ENCODE measurements around the gene HAP1. TPM values are rescaled to one million over a fixed set of nuclear protein-coding genes. Genes with fewer than 3 reads are reported as not detected.

HAP1 gene
- total RNA-seq, 1 experiment from 2014 or later: 3.2 TPM

GRCh38 chr17:41722231-41722630 lies 12.2 kb downstream of the HAP1 start:
- CTCF ChIA-PET: no interaction called here
- Mint-ChIP-seq H3K4me1 (ENCODE audit: low read depth, unreplicated experiment) (no peaks in the 10 kb centered on the region), H3K36me3 (ENCODE audit: insufficient read depth, unreplicated experiment) (peaks cover 6% of the 10 kb centered on the region), H3K4me3 (ENCODE audit: unreplicated experiment) (no peak overlapping the region), H3K27ac (ENCODE audit: unreplicated experiment) (no peak overlapping the region), H3K27me3 (ENCODE audit: insufficient read depth, unreplicated experiment) (no peaks in the 10 kb centered on the region), H3K9me3 (ENCODE audit: unreplicated experiment) (no peaks in the 10 kb centered on the region)
- Histone ChIP-seq H3K36me3 (ENCODE audit: control insufficient read depth, insufficient read depth, low read length) (no peaks in the 10 kb centered on the region), H3K4me1 (no peaks in the 10 kb centered on the region), H3K4me3 (ENCODE audit: low read depth, low read length) (no peak overlapping the region), H3K27me3 (replicated peaks; ENCODE audit: control insufficient read depth, insufficient read depth, low read length) (no peaks in the 10 kb centered on the region), H3K9me3 (no peaks in the 10 kb centered on the region; the same call in 1 of the 2 replicates)
- DNase-seq: no peak
- TF ChIP-seq, protein P1, sequence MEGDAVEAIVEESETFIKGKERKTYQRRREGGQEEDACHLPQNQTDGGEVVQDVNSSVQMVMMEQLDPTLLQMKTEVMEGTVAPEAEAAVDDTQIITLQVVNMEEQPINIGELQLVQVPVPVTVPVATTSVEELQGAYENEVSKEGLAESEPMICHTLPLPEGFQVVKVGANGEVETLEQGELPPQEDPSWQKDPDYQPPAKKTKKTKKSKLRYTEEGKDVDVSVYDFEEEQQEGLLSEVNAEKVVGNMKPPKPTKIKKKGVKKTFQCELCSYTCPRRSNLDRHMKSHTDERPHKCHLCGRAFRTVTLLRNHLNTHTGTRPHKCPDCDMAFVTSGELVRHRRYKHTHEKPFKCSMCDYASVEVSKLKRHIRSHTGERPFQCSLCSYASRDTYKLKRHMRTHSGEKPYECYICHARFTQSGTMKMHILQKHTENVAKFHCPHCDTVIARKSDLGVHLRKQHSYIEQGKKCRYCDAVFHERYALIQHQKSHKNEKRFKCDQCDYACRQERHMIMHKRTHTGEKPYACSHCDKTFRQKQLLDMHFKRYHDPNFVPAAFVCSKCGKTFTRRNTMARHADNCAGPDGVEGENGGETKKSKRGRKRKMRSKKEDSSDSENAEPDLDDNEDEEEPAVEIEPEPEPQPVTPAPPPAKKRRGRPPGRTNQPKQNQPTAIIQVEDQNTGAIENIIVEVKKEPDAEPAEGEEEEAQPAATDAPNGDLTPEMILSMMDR (IDR thresholded peaks at IDR 0.05; ENCODE audit: insufficient read depth in 1 of 2, low read depth in 1 of 2, low read length in 1 of 2, severe bottlenecking in 1 of 2, unreplicated experiment in 1 of 2): no peak
- intact Hi-C loops (cut with micrococcal nuclease; ENCODE audit: unreplicated experiment): no loop called here
- BruUV-seq (replicated peaks): no TSS peak
- POLR2A ChIA-PET: no interaction called here

- Histone ChIP-seq H3K27me3 (replicated peaks; ENCODE audit: control insufficient read depth, insufficient read depth, low read length) (no peaks in the 10 kb centered on the region), H3K4me1 (peaks cover 3% of the 10 kb centered on the region; the same call in 1 of the 2 replicates), H3K9me3 (no peaks in the 10 kb centered on the region; the same call in 1 of the 2 replicates), H3K4me3 (ENCODE audit: low read depth, low read length) (no peak overlapping the region), H3K36me3 (ENCODE audit: control insufficient read depth, insufficient read depth, low read length) (no peaks in the 10 kb centered on the region)
- intact Hi-C loops (cut with micrococcal nuclease; ENCODE audit: unreplicated experiment): no loop called here
- H3K4me3 Mint-ChIP-seq (ENCODE audit: unreplicated experiment): no peak overlapping the region
- no peak for DNase-seq
- no peak overlapping the region for H3K27ac Mint-ChIP-seq (ENCODE audit: unreplicated experiment)
- TF ChIP-seq, protein P1 (IDR thresholded peaks at IDR 0.05; ENCODE audit: insufficient read depth in 1 of 2, low read depth in 1 of 2, low read length in 1 of 2, severe bottlenecking in 1 of 2, unreplicated experiment in 1 of 2): no peak
- CTCF ChIA-PET: interaction anchor here (0.6 kb wide), 1 partner anchor 332 kb away, joined by 3 read pairs; the partner anchor contains the start of gene C17orf113
- H3K4me1 Mint-ChIP-seq (ENCODE audit: low read depth, unreplicated experiment): no peaks in the 10 kb centered on the region
- no TSS peak for BruUV-seq (replicated peaks)
- peaks cover 3% of the 10 kb centered on the region for H3K27me3 Mint-ChIP-seq (ENCODE audit: insufficient read depth, unreplicated experiment)
- no peaks in the 10 kb centered on the region for H3K9me3 Mint-ChIP-seq (ENCODE audit: unreplicated experiment)
- POLR2A ChIA-PET: interaction anchor here (0.6 to 2.9 kb wide), 2 partner anchors 30 to 248 kb away, joined by 4 to 7 read pairs; partner anchors contain the start of gene EIF1
- H3K36me3 Mint-ChIP-seq (ENCODE audit: insufficient read depth, unreplicated experiment): peaks cover 3% of the 10 kb centered on the region
These were observed 16.2 kb downstream of the HAP1 start for GRCh38 chr17:41718287-41718645.

DNA sequence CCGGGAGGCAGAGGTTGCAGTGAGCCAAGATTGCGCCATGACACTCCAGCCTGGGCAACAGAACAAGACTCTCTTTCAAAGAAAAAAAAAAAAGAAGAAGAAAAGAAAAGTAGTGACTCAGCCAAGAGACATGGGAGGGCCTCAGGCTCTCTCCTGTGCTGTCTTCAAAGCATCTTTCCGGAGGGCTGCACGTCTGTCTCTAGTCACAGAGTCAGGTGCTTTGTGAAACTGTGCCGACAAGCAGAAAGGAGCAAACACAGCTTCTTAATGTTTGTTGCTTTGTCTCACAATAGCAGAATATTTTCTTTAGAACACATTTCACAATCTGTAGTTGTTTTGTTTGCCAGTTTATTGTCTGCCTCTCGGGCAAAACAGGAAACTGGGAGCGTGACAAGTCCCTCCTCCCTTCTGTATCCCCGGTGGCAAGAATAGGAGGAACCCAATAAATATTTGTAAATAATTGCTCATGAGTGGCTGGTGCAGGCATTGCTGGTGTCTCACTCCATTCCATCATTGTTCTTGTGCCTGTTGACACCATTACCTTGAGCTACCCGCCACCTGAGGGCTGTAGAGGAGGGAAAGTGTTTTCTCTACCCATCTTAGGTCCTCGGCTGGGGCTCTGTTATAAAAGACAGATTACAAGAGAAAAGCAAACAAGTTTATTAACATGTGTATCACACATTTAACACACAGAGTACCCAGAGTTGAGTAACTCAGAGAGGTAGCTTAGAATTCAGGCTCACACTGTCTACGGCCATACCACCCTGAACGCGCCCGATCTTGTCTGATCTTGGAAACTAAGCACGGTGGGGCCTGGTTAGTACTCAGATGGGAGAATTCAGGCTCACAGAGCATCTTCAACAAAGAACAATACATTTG lies 16.8 kb downstream of the HAP1 start:
- no peak for DNase-seq
- TF ChIP-seq, protein P1 (IDR thresholded peaks at IDR 0.05; ENCODE audit: insufficient read depth in 1 of 2, low read depth in 1 of 2, low read length in 1 of 2, severe bottlenecking in 1 of 2, unreplicated experiment in 1 of 2): no peak

More for the DNA sequence above, 16.8 kb downstream of the HAP1 start:
- H3K36me3 Mint-ChIP-seq (ENCODE audit: insufficient read depth, unreplicated experiment): no peaks in the 10 kb centered on the region
- CTCF ChIA-PET: interaction anchor here (0.6 to 0.7 kb wide), 2 partner anchors 21 to 333 kb away, joined by 3 read pairs; partner anchors contain the start of gene C17orf113
- H3K27ac Mint-ChIP-seq (ENCODE audit: unreplicated experiment): no peak overlapping the region
- H3K4me3 ChIP-seq (ENCODE audit: low read depth, low read length): no peak overlapping the region
- intact Hi-C loops (cut with micrococcal nuclease; ENCODE audit: unreplicated experiment): no loop called here
- H3K4me1 ChIP-seq: peaks cover 3% of the 10 kb centered on the region; the same call in 1 of the 2 replicates
- H3K4me1 Mint-ChIP-seq (ENCODE audit: low read depth, unreplicated experiment): no peaks in the 10 kb centered on the region
- no peaks in the 10 kb centered on the region for H3K9me3 Mint-ChIP-seq (ENCODE audit: unreplicated experiment)
- H3K27me3 ChIP-seq (replicated peaks; ENCODE audit: control insufficient read depth, insufficient read depth, low read length): no peaks in the 10 kb centered on the region
- no TSS peak for BruUV-seq (replicated peaks)
- H3K36me3 ChIP-seq (ENCODE audit: control insufficient read depth, insufficient read depth, low read length): no peaks in the 10 kb centered on the region
- H3K9me3 ChIP-seq: no peaks in the 10 kb centered on the region; the same call in 1 of the 2 replicates
- POLR2A ChIA-PET: interaction anchor here (0.6 to 2.9 kb wide), 2 partner anchors 29 to 249 kb away, joined by 4 to 7 read pairs; partner anchors contain the start of gene EIF1
- H3K4me3 Mint-ChIP-seq (ENCODE audit: unreplicated experiment): peak overlapping the region; percentile 16
- H3K27me3 Mint-ChIP-seq (ENCODE audit: insufficient read depth, unreplicated experiment): peaks cover 3% of the 10 kb centered on the region

Data from Caco-2 (cell line).